Measurements from ENCODE around the gene HIP1. TPM values are rescaled to one million over a fixed set of nuclear protein-coding genes. Genes with fewer than 3 reads are reported as not detected.

Gene HIP1
- total RNA-seq, 2 donors from 2014 or later: 9.8 to 40.8 TPM

DNA sequence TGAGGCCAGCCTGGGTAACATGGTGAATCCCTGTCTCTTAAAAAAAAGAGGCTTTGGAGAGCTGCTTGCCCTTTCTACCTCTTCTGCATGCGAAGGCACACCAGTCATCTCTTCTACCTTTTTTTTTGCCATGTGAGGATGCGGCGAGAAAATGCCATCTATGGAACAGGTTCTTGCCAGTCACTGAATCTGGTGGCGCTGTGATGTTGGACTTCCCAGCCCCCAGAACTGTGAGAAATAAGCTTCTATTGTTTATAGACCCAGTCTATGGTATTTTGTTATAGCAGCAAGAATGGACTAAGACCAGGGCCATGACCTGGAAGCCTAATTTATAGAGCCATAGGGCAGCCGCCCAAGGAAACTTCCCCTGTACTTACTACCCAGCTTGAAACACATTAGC, 112.9 kb downstream of the HIP1 start:
- TF ChIP-seq POLR2AphosphoS5 (IDR thresholded peaks at IDR 0.05) (no peak), CTCF (IDR thresholded peaks at IDR 0.05) (no peak), POLR2A (IDR thresholded peaks at IDR 0.05) (no peak)
- Histone ChIP-seq H3K4me3 (no peak overlapping the region), H3K27me3 (replicated peaks; ENCODE audit: insufficient read depth) (no peaks in the 10 kb centered on the region), H3K36me3 (no peaks in the 10 kb centered on the region), H3K4me1 (replicated peaks) (no peaks in the 10 kb centered on the region), H3K27ac (no peak overlapping the region), H3K9me3 (no peaks in the 10 kb centered on the region)
- intact Hi-C loops (cut with DNase I): no loop called here
- DNase-seq (ENCODE audit: low spot score): no peak
- WGBS: 97% methylated on average over 5 of the region's 5 CpGs

- Histone ChIP-seq H3K36me3 (no peaks in the 10 kb centered on the region), H3K27ac (no peak overlapping the region), H3K9me3 (no peaks in the 10 kb centered on the region), H3K4me1 (replicated peaks) (no peaks in the 10 kb centered on the region), H3K4me3 (no peak overlapping the region), H3K27me3 (replicated peaks; ENCODE audit: insufficient read depth) (no peaks in the 10 kb centered on the region)
- WGBS: 85% methylated on average over 13 of the region's 13 CpGs
- TF ChIP-seq CTCF (IDR thresholded peaks at IDR 0.05) (no peak), POLR2A (IDR thresholded peaks at IDR 0.05) (no peak), POLR2AphosphoS5 (IDR thresholded peaks at IDR 0.05) (no peak)
- no peak for DNase-seq (ENCODE audit: low spot score)
- intact Hi-C loops (cut with DNase I): no loop called here
These were observed 114.5 kb downstream of the HIP1 start for GRCh38 chr7:75624134-75624832.

- H3K36me3 ChIP-seq: no peaks in the 10 kb centered on the region
- DNase-seq (ENCODE audit: low spot score): no peak
- no peak for TF ChIP-seq CTCF (IDR thresholded peaks at IDR 0.05)
- TF ChIP-seq POLR2AphosphoS5 (IDR thresholded peaks at IDR 0.05): no peak
- no peak for TF ChIP-seq POLR2A (IDR thresholded peaks at IDR 0.05)
- no peaks in the 10 kb centered on the region for H3K4me1 ChIP-seq (replicated peaks)
- H3K4me3 ChIP-seq: no peak overlapping the region
- no peak overlapping the region for H3K27ac ChIP-seq
- H3K9me3 ChIP-seq: no peaks in the 10 kb centered on the region
- H3K27me3 ChIP-seq (replicated peaks; ENCODE audit: insufficient read depth): no peaks in the 10 kb centered on the region
- intact Hi-C loops (cut with DNase I): no loop called here
- WGBS: 83% methylated on average over 16 of the region's 16 CpGs
These were observed 115.2 kb downstream of the HIP1 start for GRCh38 chr7:75623390-75624133.

DNA sequence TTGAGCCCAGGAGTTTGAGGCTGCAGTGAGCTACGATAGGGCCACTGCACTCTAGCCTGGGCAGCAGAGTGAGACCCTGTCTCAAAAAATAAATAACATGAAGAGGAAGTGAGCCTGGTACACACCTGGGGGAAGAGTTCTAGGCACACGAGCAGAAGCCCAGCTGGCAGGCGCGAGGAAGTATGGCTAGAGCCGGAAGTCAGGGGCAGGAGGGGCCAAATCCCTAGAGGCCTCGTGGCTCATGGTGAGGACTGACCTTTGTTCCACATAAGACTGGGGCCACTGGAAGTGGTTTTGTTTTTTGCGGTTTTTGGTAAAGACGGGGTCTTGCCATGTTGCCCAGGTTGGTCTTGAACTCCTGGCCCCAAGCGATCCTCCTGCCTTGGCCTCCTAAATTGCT, 117.6 kb downstream of the HIP1 start:
- intact Hi-C loops (cut with DNase I): no loop called here

More for the DNA sequence above, 117.6 kb downstream of the HIP1 start:
- no peak for DNase-seq (ENCODE audit: low spot score)
- Histone ChIP-seq H3K9me3 (no peaks in the 10 kb centered on the region), H3K27me3 (replicated peaks; ENCODE audit: insufficient read depth) (no peaks in the 10 kb centered on the region), H3K36me3 (no peaks in the 10 kb centered on the region), H3K4me3 (no peak overlapping the region), H3K4me1 (replicated peaks) (no peaks in the 10 kb centered on the region), H3K27ac (no peak overlapping the region)
- no peak for TF ChIP-seq POLR2A (IDR thresholded peaks at IDR 0.05)
- no peak for TF ChIP-seq POLR2AphosphoS5 (IDR thresholded peaks at IDR 0.05)
- no peak for TF ChIP-seq CTCF (IDR thresholded peaks at IDR 0.05)
- 93% methylated on average over 9 of the region's 9 CpGs for WGBS

All from prostate gland (tissue), 2 donors.